K562 (cell line): Measurements from ENCODE around the gene NRG2.

Experiments
- CBX5 ChIP-seq: IDR thresholded peaks from 2 replicates; pipeline ENCODE4 v1.6.1; 2014; ENCODE audit warnings: low read depth, borderline replicate concordance
- EGR1 ChIP-seq: fragments of 450-650 bp; conservative IDR thresholded peaks from 2 replicates; pipeline ENCODE4 v1.6.1; 2017; ENCODE audit warnings: mild to moderate bottlenecking
- EZH2 ChIP-seq: IDR thresholded peaks from 2 replicates; pipeline ENCODE4 v1.6.1; 2012; ENCODE audit warnings: low read depth, mild to moderate bottlenecking, inconsistent platforms, low read length, borderline replicate concordance
- FOS ChIP-seq: IDR thresholded peaks from 3 replicates; pipeline ENCODE4 v1.6.1; 2011; ENCODE audit not compliant: insufficient read length; ENCODE audit errors: extremely low read depth
- JUND ChIP-seq, 2 experiments: IDR thresholded peaks; 2 replicates in 1 of 2; 3 replicates in 1 of 2; pipeline ENCODE4 v1.6.1; 2011; ENCODE audit warnings: borderline replicate concordance in 2 of 2, low read depth in 2 of 2, low read length in 2 of 2, improper control_type of control experiment in 1 of 2, missing biosample characterization in 1 of 2, missing genetic modification characterization in 1 of 2, missing genetic modification reagents in 1 of 2
- LCOR ChIP-seq: sonication (generic); formaldehyde crosslinking; IDR thresholded peaks from 2 replicates; pipeline ENCODE4 v1.8.0; 2022; ENCODE audit warnings: mild to moderate bottlenecking, missing genetic modification reagents
- SIN3A ChIP-seq, 2 experiments: fragments of 150-350 bp in 1 of 2; IDR thresholded peaks; 2 replicates each; pipeline ENCODE4 v1.6.1; 2011 to 2016; ENCODE audit warnings: borderline replicate concordance in 2 of 2, low read depth in 2 of 2, low read length in 2 of 2, mild to moderate bottlenecking in 2 of 2, moderate library complexity in 2 of 2; ENCODE audit not compliant: control insufficient read depth in 1 of 2
- TGIF2 ChIP-seq: sonication (generic); formaldehyde crosslinking; IDR thresholded peaks from 2 replicates; pipeline ENCODE4 v1.8.1; 2022; ENCODE audit warnings: mild to moderate bottlenecking, missing genetic modification reagents, moderate library complexity
- ZBTB26 ChIP-seq: fragments of 450-650 bp; formaldehyde crosslinking; IDR thresholded peaks from 2 replicates; pipeline ENCODE4 v1.4.0; 2022; ENCODE audit warnings: missing genetic modification characterization
- ZNF507 ChIP-seq: conservative IDR thresholded peaks from 2 replicates; pipeline ENCODE4 v1.6.1; 2017; ENCODE audit warnings: missing genetic modification characterization, missing compliant biosample characterization
- TF ChIP-seq, protein P1 (sequence below), 3 experiments: IDR thresholded peaks in 2 of 3; conservative IDR thresholded peaks in 1 of 3; 2 replicates each; pipeline ENCODE4 v1.5.1; 2011 to 2012; ENCODE audit warnings: low read length in 3 of 3, mild to moderate bottlenecking in 3 of 3, control low read depth in 2 of 3, improper control_type of control experiment in 1 of 3, inconsistent platforms in 1 of 3, low read depth in 1 of 3, mixed read lengths in 1 of 3, moderate library complexity in 1 of 3; ENCODE audit not compliant: insufficient read depth in 2 of 3
- TF ChIP-seq, protein P2 (sequence below): fragments of 450-650 bp; IDR thresholded peaks from 2 replicates; pipeline ENCODE4 v1.6.1; 2017; ENCODE audit warnings: antibody characterized with exemption

- TF ChIP-seq TGIF2 (CRISPR knock-in tag): no peak
- TF ChIP-seq, protein P1, sequence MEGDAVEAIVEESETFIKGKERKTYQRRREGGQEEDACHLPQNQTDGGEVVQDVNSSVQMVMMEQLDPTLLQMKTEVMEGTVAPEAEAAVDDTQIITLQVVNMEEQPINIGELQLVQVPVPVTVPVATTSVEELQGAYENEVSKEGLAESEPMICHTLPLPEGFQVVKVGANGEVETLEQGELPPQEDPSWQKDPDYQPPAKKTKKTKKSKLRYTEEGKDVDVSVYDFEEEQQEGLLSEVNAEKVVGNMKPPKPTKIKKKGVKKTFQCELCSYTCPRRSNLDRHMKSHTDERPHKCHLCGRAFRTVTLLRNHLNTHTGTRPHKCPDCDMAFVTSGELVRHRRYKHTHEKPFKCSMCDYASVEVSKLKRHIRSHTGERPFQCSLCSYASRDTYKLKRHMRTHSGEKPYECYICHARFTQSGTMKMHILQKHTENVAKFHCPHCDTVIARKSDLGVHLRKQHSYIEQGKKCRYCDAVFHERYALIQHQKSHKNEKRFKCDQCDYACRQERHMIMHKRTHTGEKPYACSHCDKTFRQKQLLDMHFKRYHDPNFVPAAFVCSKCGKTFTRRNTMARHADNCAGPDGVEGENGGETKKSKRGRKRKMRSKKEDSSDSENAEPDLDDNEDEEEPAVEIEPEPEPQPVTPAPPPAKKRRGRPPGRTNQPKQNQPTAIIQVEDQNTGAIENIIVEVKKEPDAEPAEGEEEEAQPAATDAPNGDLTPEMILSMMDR (IDR thresholded peaks at IDR 0.05 in 2 of 3, conservative IDR thresholded peaks at IDR 0.05 in 1 of 3; ENCODE audit: insufficient read depth in 2 of 3, low read depth in 1 of 3, low read length in 3 of 3): no peak
- TF ChIP-seq CBX5: no peak
- TF ChIP-seq, protein P2, sequence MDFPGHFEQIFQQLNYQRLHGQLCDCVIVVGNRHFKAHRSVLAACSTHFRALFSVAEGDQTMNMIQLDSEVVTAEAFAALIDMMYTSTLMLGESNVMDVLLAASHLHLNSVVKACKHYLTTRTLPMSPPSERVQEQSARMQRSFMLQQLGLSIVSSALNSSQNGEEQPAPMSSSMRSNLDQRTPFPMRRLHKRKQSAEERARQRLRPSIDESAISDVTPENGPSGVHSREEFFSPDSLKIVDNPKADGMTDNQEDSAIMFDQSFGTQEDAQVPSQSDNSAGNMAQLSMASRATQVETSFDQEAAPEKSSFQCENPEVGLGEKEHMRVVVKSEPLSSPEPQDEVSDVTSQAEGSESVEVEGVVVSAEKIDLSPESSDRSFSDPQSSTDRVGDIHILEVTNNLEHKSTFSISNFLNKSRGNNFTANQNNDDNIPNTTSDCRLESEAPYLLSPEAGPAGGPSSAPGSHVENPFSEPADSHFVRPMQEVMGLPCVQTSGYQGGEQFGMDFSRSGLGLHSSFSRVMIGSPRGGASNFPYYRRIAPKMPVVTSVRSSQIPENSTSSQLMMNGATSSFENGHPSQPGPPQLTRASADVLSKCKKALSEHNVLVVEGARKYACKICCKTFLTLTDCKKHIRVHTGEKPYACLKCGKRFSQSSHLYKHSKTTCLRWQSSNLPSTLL: no peak
- TF ChIP-seq JUND (IDR thresholded peaks at IDR 0.05; ENCODE audit: borderline replicate concordance, low read depth, low read length): no peak
- TF ChIP-seq JUND (tag; IDR thresholded peaks at IDR 0.05; ENCODE audit: borderline replicate concordance, low read depth, low read length): no peak
- TF ChIP-seq ZNF507 (tag): no peak
- TF ChIP-seq EZH2: no peak
- no peak for TF ChIP-seq LCOR (CRISPR knock-in tag)
- no peak for TF ChIP-seq ZBTB26
- TF ChIP-seq EGR1: no peak
- no peak for TF ChIP-seq SIN3A (IDR thresholded peaks at IDR 0.05; ENCODE audit: borderline replicate concordance in 2 of 2, control insufficient read depth in 1 of 2, low read depth in 2 of 2, low read length in 2 of 2)
- TF ChIP-seq FOS: no peak
Observed at GRCh38 chr5:139926797-139927503, 116.1 kb downstream of the NRG2 start.
